Skeletal muscle satellite cell (primary cell): Measurements from ENCODE around the gene RPTOR.

Source experiments
- H3K27me3 ChIP-seq: 2 replicates; pipeline ENCODE4 v1.7.0; 2013; ENCODE audit warnings: low read length; ENCODE audit not compliant: control insufficient read depth, insufficient read depth
- H3K36me3 ChIP-seq: 2 replicates; pipeline ENCODE4 v1.7.0; 2013; ENCODE audit warnings: mild to moderate bottlenecking, control low read depth, low read length; ENCODE audit not compliant: insufficient read depth
- H3K4me1 ChIP-seq: 2 replicates; pipeline ENCODE4 v1.7.0; 2013; ENCODE audit warnings: low read length; ENCODE audit not compliant: control insufficient read depth, insufficient read depth
- H3K4me2 ChIP-seq: 2 replicates; pipeline ENCODE4 v1.7.0; 2013; ENCODE audit warnings: mild to moderate bottlenecking, low read length
- H3K4me3 ChIP-seq: 2 replicates; pipeline ENCODE4 v1.7.0; 2013; ENCODE audit warnings: low read length
- H3K9ac ChIP-seq: 2 replicates; pipeline ENCODE4 v1.7.0; 2013; ENCODE audit warnings: mild to moderate bottlenecking, low read depth, low read length, moderate library complexity
- H3K9me3 ChIP-seq: replicated peaks from 2 replicates; pipeline ENCODE4 v1.7.0; 2013; ENCODE audit warnings: mild to moderate bottlenecking, control low read depth, low read length

RPTOR gene

GRCh38 chr17:80909635-80910034 is 365.0 kb downstream of the RPTOR start:
- Histone ChIP-seq H3K4me2 (no peak overlapping the region), H3K9ac (no peak overlapping the region)

GRCh38 chr17:80910043-80910442 is 365.4 kb downstream of the RPTOR start:
- Histone ChIP-seq H3K4me3 (no peak overlapping the region), H3K4me1 (no peaks in the 10 kb centered on the region), H3K36me3 (peaks cover 15% of the 10 kb centered on the region), H3K9me3 (no peaks in the 10 kb centered on the region), H3K4me2 (no peak overlapping the region), H3K27me3 (no peaks in the 10 kb centered on the region), H3K9ac (no peak overlapping the region)

More at GRCh38 chr17:80909635-80910034, 365.0 kb downstream of the RPTOR start:
- no peaks in the 10 kb centered on the region for H3K27me3 ChIP-seq
- H3K9me3 ChIP-seq, result no peaks in the 10 kb centered on the region
- H3K4me1 ChIP-seq, result no peaks in the 10 kb centered on the region
- peaks cover 15% of the 10 kb centered on the region for H3K36me3 ChIP-seq
- H3K4me3 ChIP-seq, result no peak overlapping the region

GRCh38 chr17:80912476-80912875 is 367.8 kb downstream of the RPTOR start:
- no peaks in the 10 kb centered on the region for H3K4me1 ChIP-seq
- H3K27me3 ChIP-seq, result no peaks in the 10 kb centered on the region
- H3K4me2 ChIP-seq, result no peak overlapping the region
- H3K4me3 ChIP-seq, result no peak overlapping the region
- peaks cover 3% of the 10 kb centered on the region for H3K36me3 ChIP-seq
- no peak overlapping the region for H3K9ac ChIP-seq
- H3K9me3 ChIP-seq, result no peaks in the 10 kb centered on the region

- Histone ChIP-seq H3K4me3 (no peak overlapping the region), H3K36me3 (peaks cover 8% of the 10 kb centered on the region), H3K9ac (no peak overlapping the region), H3K27me3 (no peaks in the 10 kb centered on the region), H3K4me1 (no peaks in the 10 kb centered on the region), H3K4me2 (no peak overlapping the region), H3K9me3 (no peaks in the 10 kb centered on the region)
These were observed 369.5 kb downstream of the RPTOR start for GRCh38 chr17:80913928-80914821.

GRCh38 chr17:80916246-80916645 is 371.6 kb downstream of the RPTOR start:
- H3K4me3 ChIP-seq, result no peak overlapping the region
- no peaks in the 10 kb centered on the region for H3K9me3 ChIP-seq
- H3K36me3 ChIP-seq, result peaks cover 18% of the 10 kb centered on the region
- no peaks in the 10 kb centered on the region for H3K4me1 ChIP-seq
- no peaks in the 10 kb centered on the region for H3K27me3 ChIP-seq
- no peak overlapping the region for H3K9ac ChIP-seq
- H3K4me2 ChIP-seq, result no peak overlapping the region

- Histone ChIP-seq H3K4me3 (no peak overlapping the region), H3K9ac (no peak overlapping the region), H3K27me3 (no peaks in the 10 kb centered on the region), H3K4me2 (no peak overlapping the region), H3K36me3 (peaks cover 18% of the 10 kb centered on the region), H3K9me3 (no peaks in the 10 kb centered on the region), H3K4me1 (no peaks in the 10 kb centered on the region)
These were observed 373.3 kb downstream of the RPTOR start for GRCh38 chr17:80917716-80918560.

- no peaks in the 10 kb centered on the region for H3K4me1 ChIP-seq
- no peak overlapping the region for H3K4me2 ChIP-seq
- peaks cover 18% of the 10 kb centered on the region for H3K36me3 ChIP-seq
- H3K9ac ChIP-seq, result no peak overlapping the region
- H3K27me3 ChIP-seq, result no peaks in the 10 kb centered on the region
- H3K4me3 ChIP-seq, result no peak overlapping the region
- H3K9me3 ChIP-seq, result no peaks in the 10 kb centered on the region
These were observed 374.1 kb downstream of the RPTOR start for GRCh38 chr17:80918731-80919130.

- Histone ChIP-seq H3K9me3 (no peaks in the 10 kb centered on the region), H3K36me3 (peaks cover 16% of the 10 kb centered on the region), H3K4me1 (no peaks in the 10 kb centered on the region), H3K9ac (no peak overlapping the region), H3K4me3 (no peak overlapping the region), H3K27me3 (no peaks in the 10 kb centered on the region), H3K4me2 (no peak overlapping the region)
These were observed 375.0 kb downstream of the RPTOR start for GRCh38 chr17:80919331-80920311.

- Histone ChIP-seq H3K4me1 (no peaks in the 10 kb centered on the region), H3K9me3 (no peaks in the 10 kb centered on the region), H3K36me3 (peaks cover 23% of the 10 kb centered on the region), H3K27me3 (no peaks in the 10 kb centered on the region), H3K9ac (no peak overlapping the region), H3K4me2 (no peak overlapping the region), H3K4me3 (no peak overlapping the region)
These were observed 375.8 kb downstream of the RPTOR start for GRCh38 chr17:80920441-80920840.

GRCh38 chr17:80921159-80921558 is 376.5 kb downstream of the RPTOR start:
- Histone ChIP-seq H3K9ac (no peak overlapping the region), H3K36me3 (peaks cover 26% of the 10 kb centered on the region), H3K9me3 (no peaks in the 10 kb centered on the region), H3K4me3 (no peak overlapping the region), H3K27me3 (no peaks in the 10 kb centered on the region), H3K4me2 (no peak overlapping the region), H3K4me1 (no peaks in the 10 kb centered on the region)
